ENCODE data around the gene CMTM7.
A peak's percentile ranks its signal among the peaks of the same experiment; 100 is the strongest.
"Not testable (repeated sequence)": the region's sequence is repeated elsewhere in the genome, so short reads cannot be mapped to it uniquely, and the experiment has no call there.

The CMTM7 gene

DNA sequence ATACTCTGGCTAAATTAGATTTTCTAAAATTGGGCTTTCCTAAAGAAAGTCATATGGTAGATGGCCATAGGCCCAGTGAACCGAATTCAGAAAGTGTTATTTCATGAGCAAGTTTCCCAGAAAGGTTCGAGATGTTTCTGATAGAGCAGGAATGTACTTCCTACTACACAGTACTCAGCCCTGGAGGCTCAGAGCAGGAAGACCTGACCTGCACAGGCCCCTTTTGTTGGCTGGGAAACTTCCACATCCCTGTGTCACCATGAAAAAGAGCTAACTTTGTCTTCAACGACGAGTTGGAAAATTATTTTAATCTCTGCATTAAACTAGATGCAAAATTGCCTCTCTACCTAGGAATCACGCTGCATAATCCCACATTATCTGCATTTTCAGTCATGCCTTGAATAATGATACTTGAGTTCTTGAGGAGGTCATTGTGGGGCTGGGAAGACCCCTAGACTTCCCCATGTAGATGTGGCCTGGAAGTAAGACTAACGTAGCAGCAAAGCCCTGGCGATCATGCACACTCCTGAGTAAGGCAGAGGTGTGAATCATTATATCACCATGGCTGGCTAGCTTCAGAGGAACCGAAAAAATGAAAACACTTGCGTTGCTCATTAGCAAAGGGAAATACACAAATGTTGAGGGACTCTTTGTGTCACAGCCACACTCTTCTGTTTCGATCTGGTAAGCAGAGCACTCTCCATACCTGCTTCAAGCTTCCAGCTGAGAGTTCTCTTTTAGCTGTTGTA lies 47.1 kb downstream of the CMTM7 start:
- DNase-seq, result peak; percentile 32

DNA sequence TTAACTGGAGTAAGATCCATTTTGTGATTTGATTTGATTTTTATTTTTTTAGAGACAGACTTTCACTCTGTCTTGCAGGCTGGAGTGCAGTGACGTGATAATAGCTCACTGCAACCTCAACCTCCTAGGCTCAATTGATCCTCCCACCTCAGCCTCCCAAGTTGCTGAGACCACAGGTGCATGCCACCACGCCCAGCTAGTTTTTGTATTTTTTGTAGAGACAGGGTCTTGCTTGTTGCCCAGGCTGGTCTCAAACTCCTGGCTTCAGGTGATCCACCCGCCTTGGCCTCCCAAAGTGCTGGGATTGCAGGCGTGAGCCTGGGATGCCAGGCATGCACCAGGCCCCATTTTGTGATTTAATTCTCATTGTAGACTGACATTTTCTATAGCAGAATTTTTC lies 47.8 kb downstream of the CMTM7 start:
- not testable (repeated sequence) for DNase-seq

DNA sequence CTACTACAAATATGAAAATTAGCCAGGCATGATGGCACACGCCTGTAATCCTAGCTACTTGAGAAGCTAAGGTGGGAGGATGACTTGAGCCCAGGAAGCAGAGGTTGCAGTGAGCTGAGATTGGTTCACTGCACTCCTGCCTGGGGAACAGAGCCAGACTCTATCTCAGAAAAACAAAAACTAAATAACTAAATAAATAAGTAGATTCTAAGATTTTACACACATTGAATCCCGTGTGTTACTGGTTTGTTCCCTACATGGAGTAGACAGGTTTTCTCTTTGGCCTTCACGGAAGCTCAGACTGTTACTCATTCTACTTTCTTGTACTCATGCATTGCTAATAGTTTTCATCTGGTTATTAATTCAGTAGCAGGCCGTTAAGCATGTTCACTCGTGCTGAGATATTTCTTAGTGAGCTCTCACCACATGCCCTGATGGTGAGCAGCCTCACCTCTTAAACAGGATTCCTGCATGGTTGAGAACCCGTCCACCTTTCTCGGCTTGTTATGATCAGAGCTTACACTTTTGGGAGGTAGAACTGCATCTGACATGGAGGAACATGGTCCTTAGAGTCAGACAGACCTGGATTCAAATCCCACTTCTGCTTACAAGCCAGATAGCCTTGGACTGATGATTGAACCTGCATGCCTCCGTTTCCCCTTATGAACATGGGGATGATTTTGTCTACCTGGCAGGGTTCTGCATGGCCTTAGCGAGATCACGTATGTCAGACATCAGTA lies 49.1 kb downstream of the CMTM7 start:
- no peak for DNase-seq

DNA sequence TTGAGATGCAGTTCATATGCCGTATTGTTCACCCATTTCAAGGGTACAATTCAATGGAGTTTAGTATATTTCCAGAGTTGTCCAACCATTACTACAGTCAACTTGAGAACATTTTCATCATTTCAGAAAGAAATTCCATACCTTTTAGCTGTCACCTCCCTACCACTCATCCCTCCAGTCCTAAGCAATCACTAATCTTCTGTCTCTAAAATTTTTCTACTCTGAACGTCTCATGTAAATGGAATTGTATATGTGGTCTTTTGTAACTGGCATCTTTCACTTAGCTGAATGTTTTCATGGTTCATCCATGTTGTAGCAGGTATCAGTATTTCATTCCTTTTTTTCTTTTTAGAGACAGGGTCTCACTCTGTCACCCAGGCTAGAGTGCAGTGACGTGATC lies 51.1 kb downstream of the CMTM7 start:
- no peak for DNase-seq

DNA sequence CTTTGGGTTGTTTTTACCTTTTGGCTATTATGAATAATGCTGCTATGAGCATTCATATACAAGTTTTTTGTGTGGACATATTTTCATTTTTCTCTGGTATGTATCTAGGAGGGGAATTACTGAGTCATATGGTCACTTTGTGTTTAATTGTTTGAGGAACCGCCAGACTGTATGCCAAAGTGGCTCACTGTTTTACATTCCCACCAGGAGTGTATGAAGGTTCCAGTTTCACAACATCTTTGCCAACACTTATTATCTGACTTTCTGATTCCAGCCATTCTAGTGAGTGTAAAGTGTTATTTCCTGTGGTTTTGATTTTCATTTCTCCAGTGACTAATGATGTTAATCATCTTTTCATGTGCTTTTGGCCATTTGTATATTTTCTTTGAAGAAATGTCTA lies 51.8 kb downstream of the CMTM7 start:
- DNase-seq, result no peak

DNA sequence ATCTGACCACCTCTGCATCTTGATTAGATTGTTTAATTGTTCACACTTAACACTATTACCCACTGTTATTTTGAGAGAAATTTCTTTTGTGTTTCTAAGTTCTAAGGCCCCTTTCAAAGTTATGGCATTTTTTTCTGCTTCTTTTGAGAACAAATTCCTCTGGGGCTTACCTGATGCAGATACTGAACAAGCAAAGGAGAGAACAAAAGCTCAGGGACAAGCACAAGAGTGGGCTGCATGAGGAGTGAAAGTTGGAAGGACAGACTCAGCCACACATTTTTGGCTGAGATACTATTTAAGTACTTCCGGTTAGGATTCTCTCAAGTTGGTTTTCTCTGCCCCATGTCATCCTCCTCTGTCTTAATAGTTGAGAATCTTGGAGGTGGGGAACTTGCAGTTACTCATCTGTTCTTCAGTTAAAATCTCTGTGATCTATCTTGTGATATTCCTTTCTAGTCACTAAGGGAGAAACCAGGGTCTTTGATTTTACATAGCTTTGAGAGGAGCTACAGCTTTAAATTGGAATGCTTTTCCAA lies 56.3 kb downstream of the CMTM7 start:
- no peak for DNase-seq

DNA sequence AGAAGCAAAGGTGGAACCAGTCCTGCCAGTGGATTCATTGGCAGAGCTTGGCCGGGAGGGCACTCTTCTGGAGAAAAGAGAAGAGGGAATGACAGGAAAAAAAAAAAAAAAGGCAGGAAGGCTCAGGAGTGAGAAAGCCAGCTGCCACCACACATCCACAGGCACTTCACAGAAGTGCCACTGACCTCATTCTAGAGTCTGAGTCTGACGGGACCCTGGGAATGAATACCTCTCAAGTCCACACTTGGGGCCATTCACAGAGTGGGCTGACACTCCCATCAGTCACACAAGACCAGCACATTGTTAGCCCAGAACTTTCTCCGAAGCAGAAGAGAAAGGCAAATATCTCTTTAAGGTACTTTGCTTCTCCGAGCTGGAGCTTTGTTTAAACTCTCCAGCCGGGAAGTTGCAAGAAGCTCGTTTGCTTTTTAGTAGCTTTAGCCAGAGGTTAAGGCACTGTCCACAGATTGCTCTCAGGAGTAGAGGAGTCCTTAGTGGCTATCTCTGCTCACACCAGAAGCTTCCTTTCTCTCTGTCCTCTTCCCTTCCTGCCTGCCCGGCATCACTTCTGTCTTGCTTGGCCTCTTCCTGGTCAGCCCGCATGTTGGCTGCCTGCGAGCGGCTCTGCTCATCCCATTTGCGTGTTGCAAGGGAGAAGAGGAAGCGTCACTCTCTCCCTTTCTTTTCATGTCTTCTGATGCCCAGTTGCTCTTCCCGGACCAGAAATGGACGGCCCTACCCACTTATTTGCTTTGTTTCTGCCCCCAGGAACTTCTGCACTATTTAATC lies 57.2 kb downstream of the CMTM7 start:
- no peak for DNase-seq

DNA sequence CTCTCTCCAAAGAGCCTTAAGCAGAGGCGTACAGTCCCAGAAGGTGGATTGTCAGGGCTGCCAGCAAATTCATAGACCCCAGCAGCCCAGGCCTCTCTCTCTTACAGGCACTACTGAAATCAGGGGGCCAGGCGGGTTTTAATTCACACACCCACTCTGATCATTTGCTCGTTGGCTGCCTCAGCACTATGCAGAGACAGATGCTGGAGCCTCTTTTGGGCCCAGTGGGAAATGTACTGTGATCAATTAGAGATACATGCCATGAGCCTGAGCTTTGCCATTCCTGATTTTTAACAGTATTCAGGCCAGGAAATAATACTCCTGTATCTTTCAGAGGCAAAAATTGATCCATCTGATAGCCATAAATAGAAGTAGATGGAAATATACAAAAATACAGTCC lies 58.0 kb downstream of the CMTM7 start:
- DNase-seq, result no peak

DNA sequence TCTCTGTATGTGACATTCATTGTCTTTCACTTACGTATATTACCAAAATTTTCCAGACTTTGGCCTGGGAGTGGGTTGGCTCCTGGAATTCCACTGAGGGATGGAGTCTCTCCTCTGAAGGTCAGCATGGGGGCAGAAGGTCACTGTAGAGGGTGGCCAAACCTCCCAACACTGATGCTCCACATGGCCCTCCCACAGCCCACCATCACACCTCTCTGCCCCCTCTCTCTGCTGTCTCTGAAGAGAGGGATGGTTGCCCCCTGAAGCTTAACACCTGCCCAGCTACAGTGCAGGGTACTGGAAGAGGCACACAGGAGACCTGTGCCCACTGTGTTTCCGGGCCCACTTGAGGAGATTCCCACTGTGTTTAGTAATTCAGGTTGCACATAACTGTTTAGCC lies 58.8 kb downstream of the CMTM7 start:
- DNase-seq, result no peak

DNA sequence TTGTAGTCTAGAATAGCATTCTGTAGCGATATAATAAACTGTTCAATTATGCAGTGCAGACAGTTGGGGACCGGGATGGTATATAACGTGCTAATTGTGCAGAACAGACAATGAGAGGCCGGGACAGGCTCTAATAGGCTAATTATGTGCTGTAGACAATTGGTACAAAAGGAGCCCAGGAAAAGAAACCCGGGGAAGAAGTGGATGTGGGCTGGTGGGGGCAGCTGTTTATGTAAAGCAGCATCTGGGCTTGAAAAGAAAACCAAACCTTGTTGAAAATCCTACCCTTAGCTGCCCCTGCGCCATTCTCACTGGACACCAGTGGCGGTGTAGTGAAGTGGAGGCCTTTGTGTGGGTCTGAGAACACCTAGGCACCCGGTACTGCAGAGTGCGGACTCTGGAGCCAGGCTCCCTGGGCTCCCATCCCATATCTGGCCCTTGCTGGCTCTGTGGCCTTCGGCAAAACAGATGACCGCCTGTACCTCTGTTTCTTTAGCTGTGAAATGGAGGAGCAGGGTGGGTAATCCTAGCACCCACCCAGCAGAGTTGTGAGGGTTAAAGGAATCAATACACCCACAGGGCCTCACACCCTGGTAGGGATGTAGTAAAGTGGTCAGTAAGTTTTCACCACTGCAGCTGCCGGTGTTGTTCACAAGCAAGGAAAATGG lies 59.5 kb downstream of the CMTM7 start:
- DNase-seq, result no peak

DNA sequence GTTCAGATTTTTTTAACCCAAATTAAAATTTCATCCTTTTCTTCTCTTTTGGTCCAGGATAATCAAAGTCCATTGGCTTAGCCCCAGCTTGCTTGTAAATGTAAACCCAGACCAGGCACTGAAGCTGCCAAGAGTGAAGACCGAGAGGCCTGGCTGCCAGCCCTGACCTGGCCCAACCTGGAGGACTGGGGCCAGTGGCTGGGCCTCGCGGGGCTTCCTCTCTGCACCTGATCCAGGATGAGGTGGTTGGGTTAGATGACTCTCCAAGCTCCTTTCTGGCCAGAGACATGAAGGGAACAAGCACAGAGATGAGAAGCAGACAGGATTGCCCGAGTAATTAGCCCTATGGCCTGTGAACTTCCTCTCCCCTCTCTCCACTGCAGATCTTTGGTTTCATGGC lies 60.4 kb downstream of the CMTM7 start:
- DNase-seq, result no peak

DNA sequence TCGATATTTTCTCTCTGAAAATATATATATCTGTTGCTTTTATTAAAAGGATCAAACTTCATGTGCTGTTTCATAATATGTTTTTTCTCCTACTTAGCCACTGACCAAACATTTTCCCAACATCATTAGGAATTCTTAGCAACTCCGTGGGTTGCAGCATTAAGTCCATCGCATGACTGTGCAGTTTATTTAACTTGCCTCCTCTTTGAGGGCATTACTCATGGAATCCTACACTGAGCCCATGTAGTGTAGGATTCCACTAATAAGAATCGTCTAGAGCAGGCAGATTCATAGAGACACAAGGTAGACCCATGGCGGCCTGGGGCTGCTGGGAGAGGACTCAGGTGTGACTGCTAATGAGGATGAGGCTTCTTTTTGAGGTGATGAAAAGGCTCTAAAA lies 61.7 kb downstream of the CMTM7 start:
- no peak for DNase-seq

DNA sequence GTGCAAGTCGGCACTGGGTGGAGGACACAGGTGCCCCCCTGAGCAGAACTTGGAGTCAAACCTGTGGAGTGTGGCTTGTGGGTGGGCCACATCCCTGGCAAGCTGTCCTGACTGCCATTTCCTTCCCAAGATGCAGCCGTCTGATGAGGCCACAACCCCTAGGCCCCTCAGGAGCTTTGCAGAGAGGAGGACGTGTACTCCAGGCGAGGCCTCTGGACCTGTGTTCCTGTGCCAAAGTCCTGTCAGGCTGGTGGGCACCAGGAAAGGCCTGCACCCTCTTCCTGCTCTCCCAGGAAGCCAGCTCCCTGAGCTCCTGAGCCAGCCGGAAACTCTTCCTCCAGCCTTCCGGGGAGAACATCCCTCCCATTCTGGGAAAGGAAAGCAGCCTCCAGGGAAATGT lies 62.5 kb downstream of the CMTM7 start:
- DNase-seq, result no peak

DNA sequence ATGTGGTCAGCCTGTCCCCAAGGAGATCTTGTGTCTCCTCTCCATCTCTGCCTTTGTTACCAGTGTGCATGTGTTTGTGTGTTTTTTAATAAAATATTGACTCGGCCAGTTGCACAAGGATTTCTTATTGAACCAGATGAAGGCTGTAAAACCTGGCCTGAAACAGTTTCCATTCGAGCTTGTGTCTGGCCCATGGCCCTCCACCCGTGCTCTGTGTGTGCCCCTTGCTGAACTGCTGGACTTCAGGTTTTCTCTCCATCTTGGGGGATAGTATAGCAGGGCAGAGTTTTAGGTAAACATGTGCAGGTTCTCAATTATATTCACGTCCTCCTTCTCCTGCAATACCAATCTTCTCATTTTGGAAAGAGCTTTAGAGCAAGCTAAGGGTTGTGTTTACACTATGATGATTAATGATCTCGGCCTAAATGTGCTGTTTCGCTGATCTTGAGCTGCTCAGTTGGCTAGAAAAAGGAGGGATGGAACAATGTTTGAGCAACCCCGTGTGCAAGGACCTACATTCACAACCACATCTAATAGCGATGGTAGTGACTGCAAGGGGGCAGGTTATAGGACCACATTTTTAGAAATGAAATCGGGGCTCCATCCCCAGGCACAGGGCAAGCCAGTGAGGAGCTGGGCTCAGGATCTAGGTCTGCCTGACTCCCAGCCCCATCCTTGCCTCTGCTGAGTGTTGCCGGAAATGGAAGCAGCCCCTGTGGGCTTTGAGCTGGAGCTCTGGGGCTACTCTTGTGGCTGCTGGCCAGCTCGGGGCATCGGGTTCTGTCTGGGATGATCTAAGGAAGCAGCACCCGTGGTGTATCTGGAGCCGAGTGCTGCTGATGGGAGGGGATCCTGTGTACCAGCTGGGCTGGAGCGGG lies 63.3 kb downstream of the CMTM7 start:
- DNase-seq, result no peak

DNA sequence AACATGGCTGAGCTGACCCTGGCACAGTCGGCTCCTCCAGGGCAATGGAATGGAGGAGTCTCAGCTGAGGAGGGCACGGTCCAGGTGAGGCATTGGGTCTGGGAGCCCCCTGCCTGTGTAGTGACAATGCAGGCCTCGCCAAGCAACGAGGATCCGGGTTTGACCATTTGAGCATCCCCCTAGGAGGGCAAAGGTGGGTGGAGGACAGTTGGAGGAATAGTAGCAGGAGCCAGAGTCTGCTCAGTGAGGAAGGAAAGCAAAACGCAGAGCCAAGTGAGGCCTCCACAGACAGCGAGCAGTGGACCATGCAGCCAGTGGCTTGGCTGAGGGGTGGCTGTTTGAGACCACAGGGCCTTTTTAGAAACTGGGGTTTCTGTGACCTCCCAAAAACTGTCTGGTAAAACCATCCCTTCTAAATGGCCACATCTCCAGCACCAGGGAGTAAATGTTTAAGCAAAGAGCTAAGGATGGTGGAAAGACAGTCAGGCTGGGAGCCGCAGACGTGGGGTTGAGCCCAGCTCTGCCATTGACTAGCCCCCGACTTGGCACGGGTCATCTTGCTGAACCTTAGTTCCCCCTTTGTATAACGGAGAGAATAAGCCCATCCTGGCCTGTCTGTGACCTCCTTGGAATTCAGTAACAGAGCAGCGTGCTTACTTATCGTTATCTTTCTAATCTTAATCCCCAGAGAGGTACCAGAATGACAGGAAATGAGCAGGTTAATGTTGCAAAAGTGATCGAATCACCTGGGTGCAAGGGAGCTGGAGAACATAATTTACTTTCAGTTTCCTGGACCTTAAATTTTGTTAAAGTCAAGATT lies 64.2 kb downstream of the CMTM7 start:
- DNase-seq, result no peak

DNA sequence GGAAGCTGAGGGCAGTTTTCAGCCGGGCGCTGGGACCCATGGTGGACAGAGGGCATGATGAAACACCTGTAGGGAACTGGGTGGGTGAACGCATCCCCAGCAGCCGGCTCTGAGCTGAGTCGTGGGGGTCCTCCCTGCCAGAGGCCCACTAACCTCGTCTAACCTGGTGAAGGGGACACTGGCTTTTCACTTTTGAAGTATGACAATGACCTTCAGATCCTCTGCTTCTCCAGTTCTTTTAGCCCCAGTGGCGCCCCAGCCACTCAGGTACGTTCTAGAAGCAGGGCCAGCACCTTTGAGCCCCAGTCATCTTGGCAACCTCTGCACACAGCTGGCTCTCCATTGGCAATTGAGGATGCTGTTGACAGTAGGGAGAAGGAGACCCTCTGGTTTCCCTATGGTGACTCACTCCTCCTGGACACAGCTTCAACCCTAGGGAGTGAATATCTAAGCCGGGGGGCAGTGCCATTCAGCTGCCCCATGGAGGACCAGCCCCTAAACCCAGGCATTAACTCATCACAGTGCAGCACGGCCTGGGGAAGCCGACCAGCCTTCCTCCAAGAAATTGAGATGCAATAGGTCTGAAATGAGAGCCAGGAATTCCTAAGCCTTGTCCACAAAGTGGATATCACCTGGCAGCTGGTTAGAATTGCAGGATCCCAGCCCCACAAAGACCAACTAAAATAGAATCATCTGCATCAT lies 64.9 kb downstream of the CMTM7 start:
- DNase-seq, result no peak

DNA sequence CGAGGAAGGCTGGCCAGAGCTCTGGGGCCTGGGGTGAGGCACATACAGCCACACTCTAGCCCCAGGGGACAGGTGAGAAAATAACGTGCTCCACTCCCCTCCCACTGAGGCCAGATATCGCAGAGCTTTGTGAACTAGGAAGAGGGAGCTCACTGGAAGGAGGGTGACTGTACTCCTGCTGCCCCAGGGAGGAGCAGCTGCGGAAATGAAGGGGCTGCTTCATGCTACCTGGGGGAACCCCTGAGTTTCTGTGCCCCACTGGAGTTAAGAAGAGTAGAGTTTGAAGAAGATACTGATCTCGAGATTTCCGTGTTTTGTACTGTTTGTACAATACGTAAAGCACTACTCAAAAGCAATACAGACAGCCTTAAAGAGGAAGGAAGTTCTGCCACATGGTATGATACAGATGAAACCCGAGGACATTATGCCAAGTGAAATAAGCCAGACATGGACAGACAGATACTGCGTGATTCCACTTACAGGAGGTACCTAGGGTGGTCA lies 66.4 kb downstream of the CMTM7 start:
- DNase-seq, result peak; percentile 85

DNA sequence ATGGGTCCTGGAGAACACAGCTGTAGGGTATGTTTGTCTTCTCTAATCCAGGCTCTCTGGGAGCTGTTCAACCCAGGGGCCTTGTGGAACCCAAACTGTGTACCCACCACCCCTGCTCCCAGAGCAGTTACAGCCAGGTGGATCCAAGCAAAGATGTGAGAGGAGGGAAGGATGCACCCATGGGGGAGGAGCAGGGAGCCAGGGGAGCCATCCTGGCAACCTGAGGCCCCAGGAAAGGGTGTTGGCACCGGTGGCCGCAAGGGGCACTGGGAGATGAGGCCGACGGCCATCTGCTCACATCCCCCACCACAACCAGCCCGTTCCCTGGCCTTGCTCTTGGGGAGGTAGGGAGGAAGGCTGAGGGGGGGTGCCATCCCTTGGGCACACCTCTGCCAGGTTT lies 67.8 kb downstream of the CMTM7 start:
- DNase-seq, result no peak

DNA sequence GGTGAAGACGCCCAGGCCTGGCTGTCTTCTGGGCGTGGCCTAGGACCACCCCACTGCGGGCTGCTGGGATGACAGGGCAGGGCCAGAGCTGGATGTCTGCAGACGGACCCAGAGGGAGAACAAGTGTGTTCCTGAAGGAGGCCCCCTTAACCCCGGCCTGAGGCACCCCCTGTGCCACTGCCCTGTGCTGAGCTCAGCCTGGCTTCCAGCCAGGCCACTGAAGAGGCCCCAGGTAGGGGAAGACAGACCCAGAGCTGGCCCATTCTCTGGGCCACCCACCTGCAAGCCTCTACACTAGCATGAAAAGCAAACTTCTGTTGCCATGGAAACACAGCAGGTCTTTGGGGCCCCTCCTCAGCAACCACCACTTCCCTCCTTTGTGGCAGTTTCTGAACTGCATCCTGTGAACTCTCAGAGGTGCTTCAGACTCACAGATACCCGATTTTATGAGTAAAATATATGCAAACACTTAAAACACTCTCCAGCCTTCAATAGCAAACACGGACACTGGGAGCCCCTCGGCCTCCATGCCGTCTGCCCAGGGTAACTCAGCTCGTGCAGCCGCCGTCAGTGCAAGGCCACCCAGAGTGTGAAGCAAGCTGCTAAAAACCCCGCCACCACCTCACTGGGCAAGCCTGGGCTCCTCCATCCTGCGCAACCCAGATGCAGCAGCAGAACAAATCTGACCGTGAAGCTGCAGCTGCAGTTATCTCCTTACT lies 68.5 kb downstream of the CMTM7 start:
- peak; percentile 94 for DNase-seq

Measured in CD4-positive, alpha-beta T cell treated with Interleukin-15 for 1 hour (primary cell).